Stimulated activated CD8-positive, alpha-beta memory T cell treated with anti-CD3 and anti-CD28 coated beads, Interleukin-12 subunit alpha, Interleukin-12 subunit beta, amount 100 ng/mL, for 24 hours (primary cell): ENCODE data around the gene PPP2R1B.

ENCODE experiments used
- DNase-seq: peaks from one replicate; pipeline ENCODE4 v3.0.0-alpha.2; 2020; ENCODE audit errors: extremely low read depth

The PPP2R1B gene

DNA sequence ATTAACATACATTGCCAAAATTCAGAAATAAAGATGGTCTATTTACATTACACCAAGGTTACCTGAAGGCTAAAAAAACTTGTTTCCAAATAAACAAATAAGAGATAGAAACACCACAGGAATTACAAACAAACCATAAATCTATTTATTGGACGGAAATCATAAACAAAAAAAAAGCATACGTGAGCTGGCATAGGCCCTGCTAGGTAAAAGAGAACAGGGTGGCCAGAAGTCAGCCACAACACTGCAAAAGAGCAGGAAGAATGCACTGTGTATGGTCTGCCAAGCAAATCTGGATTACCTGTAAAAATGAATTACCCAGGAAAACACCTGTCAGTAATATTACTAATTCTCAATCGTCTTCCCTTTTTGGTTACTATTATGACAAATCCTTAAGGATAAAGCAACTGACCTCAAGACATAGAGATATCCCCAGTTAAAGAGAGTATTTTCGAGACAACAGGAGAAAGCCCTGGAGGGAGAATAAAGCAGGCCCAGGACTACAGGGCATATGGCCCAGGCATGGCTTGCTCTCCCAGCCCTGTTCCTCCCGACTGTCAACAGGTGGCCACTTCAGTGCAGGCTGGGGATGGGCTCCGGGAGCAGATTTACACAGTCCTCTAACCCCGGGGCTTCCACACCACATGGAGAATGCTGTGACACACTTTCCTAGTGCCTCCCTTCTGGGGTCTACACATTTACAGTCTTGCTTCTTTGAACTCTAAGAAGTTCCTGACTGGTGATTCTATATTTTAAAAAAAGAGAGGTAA is 18.0 kb downstream of the PPP2R1B start:
- DNase-seq = no peak

DNA sequence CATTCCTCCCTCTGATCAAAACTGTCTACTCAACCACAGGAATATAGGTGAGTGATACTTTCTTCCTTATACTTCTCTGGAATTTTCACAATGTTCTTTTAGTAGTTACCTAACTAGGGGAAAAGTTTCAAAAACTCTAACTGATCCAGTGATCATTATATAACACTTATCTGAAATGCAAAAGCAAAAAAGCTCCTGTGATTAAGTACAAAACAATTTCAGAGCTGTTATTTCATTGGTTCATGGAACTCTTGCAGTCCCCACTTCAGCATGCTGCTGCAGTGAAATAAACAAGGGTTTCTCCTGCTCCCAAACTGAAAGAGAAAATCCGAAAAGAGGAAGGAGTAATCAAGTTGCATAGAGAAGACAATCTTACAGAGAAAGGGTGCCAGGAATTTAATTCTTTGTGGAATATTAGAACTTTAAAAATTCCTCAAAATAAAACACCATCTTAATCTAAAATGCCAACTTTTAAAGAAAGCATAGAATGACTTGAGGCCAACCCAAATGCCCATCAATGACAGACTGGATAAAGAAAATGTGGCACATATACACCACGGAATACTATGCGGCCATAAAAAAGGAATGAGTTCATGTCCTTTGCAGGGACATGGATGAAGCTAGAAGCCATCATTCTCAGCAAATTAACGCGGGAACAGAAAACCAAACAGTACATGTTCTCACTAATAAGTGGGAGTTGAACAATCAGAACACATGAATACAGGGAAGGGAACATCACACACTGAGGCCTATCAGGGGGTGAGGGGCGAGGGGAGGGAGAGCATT is 20.3 kb downstream of the PPP2R1B start:
- no peak for DNase-seq

GRCh38 chr11:111743700-111744099 is 22.5 kb downstream of the PPP2R1B start:
- DNase-seq = no peak

DNA sequence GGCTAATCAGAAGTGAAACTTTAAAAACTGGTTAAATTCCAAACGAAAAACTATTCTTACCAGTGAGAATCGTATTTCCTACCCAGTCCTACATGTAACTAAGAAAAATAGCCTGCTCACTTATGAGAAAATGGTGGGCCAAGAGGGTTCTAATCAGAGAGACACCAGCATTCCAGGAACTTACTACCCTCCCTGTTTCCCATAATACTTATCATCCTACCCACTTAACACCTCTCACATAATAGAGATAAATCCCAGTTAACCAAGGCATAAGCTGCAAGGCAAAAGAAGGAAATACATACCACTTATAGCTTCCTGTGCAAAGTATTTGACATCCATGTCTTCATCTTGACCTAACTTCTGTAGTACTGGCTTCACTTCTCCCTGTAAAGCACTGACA is 24.4 kb downstream of the PPP2R1B start:
- DNase-seq = no peak

DNA sequence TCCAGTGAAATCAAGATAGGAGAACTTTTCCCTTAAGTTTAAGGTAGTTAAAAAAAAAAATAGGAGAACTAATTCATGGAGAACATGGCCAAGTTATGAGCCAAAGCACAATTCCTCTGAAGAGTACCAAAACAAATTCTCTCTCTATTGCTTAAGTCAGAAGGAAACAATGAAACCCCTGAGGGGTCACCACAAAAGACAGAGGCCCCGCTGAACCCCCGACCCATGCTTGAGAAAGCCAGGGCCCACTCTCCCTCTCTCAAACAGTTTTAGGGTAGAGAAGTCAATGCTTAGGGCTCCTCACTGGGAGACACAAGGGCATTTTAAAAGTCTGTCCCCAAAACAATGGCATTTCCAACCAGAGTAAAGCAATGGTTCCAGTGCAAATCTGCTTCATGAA is 26.9 kb downstream of the PPP2R1B start:
- DNase-seq = no peak

DNA sequence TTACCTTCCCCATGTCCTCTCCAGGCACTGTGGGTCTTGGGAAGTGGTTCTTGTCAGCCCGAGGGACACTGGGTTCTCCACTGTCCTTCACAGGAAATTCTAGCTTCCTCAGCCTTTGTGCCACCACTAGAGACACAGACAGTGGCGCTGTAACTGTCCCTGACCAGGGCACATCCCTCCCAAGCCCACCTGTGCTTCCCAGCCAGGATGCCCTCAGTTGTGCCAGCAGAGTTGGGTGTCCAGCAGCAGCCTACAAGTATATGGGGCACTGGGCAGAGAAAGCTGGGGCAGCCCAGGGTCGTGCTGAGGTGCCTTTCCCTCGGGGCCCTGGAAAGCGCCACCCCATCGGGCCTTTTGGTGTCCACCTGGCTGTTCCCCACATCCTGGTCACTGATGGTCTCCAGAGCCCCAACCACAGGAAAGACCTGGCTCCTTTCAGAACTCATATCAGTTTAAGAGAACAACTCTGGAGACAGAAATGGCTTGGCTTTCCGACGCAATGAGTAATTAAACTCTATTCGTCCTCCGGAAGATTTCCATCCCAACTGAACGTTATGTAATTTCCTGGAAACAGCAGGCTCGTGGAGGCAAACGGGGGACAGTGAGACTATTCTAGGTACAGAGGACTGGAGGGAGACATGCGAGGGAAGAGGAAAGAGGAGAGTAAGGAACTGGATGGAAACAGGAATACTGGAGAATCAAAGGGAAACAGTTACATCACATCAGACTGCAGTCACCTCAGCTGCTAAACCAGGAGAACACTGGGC is 28.6 kb downstream of the PPP2R1B start:
- no peak for DNase-seq

- DNase-seq = no peak
Observed at GRCh38 chr11:111736621-111737443, 29.4 kb downstream of the PPP2R1B start.

- no peak for DNase-seq
Observed at GRCh38 chr11:111736181-111736590, 30.0 kb downstream of the PPP2R1B start.

DNA sequence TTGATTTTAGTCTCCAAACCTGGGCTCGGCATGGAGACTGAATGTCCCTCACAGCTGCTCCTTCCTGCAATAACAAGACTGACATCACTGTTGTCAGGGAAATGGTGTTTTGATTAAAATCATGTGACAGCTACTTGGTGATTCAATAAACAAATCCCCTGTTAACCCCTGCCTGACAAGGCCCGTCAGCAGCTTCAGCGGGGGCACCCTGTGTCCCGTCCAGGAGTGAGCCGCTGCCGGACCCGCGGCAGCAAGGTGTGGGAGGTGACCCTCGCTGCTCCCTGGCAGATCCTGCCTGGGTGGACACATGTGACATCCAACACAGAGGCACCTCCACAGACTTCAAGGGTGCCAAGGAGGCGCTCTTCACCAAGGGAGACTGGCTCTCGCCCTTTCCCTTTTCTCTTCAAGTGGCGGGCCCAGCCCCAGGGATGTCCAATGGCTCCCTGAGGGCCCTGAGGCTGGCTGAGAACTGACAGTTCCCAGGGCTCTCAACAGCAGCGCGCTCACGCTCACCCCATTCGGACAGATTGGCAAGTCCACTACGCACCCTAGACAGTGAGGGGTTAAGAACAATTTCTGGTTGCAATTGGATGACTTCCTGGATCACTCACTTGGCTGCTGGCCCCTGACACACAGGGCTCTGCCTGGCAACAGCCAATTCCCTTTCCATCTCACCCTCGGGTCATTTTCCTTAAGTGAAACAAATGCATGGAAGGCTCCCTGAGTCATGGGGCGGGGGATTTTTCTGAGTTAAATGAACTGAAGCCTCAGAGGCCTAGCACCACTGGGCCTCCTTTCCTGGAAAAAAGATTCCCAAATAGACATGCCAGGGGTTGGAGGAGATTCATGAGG is 30.7 kb downstream of the PPP2R1B start:
- DNase-seq = no peak

DNA sequence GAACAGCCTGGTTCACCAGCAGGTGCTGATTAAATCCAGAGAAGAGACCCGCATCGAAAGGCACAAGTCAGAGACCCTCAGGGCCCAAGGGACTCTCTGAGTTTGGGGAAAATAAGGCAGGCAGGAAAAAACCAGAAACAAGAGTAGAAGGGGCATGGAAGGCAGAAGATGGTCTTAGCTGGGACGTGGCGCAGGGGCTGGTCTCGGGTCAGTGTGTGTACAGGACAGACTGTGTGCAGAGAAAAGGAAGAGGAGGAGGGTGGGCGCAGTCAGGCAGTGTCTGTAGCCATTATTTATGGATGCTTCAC is 31.3 kb downstream of the PPP2R1B start:
- DNase-seq = no peak

DNA sequence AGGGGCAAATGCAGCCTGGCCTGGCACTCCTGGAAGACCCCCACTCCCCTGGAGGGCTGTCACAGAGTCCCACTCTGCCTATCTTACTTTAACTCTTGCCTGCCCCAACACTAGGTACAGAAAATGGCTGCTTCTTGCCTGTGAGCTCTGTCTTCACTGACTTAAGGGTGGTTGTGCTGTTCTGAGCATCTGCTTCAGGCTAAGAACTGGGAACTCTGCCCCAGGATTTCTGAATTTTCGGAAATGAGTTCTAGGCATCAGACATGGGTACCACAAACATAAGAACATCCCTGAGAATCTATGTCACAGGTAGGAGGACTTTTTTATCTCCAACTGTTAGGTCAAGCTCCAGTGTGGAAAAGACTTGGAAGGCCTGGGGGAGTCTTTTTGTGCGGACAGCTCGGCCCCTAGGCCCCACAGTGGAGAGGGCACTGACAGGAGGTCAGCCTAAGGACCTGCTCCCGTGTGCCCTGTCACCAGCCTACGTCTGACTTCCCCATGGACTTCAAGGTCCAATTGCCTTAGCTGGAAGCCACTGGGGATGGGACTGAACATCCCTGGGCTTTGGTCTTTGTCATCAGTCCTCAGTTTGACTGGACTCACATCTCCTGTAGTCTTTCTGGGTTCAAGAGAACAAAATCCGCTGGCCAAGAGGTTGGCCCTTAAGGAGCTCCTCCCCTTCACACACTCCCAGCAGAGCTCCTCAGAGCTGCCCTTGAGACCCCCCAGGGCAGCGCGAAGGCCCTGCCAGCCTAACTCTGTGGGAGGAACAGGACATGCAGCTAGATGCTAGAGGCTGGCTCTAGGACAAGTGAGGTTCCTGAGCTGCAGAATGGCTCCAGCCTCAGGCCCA is 31.9 kb downstream of the PPP2R1B start:
- no peak for DNase-seq

DNA sequence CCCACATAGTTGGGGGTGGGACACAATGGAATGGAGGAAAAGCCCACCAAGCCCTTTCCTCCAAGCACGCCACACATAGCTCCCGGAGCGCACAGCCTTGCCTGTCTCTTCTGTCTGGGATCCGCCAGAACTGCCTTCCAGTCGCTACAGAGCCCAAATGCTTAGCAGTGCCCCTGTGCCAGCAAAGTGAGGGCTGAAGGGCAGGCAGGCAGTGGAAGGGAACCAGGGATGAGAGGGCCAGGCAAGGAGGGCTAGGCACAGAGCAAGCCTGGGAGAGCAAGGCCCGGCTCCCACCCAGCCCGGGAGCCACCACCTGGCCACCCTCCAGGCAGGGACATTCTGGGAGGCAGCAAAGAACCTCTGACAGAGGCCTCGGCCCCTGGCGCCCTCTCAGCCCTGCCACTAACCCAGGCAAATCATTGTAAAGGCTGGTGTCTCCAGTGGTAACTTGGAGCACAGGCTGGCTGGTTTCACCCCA is 32.5 kb downstream of the PPP2R1B start:
- no peak for DNase-seq

DNA sequence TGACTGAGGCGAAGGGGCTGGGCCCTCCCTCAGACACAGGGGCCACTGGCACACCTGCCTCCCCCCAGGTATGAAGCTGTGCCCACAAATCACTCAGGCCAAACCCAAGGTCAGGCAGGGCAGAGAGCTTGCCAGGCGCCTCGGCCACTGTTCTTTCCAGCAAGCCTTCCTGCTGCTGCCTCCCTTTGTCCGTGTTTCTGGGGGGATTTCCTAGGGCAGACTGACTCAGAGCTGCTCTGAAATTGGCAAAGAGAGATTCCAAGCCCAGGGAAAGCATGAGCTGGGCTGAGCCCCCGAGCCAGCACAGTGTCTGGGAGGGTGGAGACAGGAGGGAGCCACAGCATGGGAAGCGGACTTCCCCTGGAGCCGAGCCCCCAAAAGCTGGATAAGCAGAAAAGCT is 33.2 kb downstream of the PPP2R1B start:
- no peak for DNase-seq

DNA sequence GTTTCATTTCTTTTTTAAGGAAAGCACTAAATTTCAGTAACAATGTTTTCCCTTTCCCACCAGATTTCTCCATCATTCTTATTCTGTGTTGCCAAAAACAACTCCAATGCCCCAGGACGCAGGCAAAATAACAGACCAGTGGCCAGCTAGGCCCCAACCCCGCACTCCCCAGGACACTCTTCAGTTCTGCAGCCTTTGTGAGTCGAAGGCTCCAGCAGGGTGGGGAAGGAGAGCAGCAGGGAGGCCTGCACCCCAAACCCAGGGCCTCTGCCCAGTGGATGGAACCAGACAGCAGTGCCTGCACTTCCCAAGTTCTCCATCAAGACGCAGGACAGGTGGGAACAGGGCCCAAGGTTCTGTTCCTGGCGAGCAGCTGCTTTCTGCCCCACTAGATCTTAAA is 34.4 kb downstream of the PPP2R1B start:
- no peak for DNase-seq

DNA sequence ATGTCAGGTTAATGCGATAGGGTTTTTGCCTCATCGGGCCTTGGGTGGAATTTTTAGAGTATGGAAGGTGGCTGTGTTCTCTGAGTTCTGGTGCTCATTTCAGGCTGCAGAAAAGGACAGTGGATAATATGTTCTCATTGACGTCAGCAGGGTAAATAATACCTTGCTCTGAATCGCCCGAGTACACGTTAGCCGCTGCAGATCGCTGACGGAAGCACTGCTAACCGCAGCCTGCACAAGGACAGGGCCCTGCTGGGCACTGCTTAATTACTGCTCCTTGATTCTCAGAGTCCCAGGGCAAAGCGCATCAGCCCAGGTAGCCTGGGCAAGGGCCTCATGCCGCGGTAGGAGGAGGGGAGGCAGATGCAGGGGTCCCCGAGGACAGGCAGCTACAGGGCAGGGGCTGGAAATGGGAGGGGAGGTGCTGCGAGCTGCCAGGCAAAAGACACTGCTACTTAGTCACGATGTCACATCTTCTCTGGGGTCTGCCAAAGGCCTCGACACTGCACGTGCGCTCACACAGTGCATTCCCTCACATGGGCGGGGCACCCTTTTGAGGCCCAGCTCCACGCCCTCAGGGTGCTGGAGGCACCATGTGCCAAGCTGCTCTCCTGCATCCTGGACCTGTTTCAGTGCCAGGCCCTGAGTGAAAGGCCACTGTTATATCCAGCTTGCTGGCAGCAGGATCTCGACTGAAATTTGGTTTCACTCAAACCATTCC is 35.2 kb downstream of the PPP2R1B start:
- no peak for DNase-seq

DNA sequence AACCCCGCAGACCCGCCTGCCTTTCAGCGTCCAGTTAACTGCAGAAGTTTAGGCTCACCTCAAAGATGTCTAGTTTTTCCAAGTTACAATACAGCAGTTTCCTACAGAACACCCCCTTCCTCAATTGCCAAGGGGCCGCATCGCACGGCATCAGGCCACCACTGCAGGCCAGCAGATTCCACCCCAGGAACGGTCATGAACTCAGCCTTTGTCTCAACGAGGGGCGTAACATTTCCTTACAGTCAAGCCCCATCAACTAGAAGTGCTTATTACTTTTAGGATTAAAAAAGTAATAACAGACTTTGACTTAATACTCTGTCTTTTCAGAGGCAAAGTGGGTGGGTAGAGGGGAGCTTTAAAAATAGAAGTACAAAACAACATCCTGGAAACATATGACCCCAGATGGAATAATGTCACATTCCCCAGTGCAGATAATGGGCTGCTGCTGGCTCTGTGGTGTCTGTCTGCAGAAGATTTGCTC is 36.3 kb downstream of the PPP2R1B start:
- DNase-seq = no peak

DNA sequence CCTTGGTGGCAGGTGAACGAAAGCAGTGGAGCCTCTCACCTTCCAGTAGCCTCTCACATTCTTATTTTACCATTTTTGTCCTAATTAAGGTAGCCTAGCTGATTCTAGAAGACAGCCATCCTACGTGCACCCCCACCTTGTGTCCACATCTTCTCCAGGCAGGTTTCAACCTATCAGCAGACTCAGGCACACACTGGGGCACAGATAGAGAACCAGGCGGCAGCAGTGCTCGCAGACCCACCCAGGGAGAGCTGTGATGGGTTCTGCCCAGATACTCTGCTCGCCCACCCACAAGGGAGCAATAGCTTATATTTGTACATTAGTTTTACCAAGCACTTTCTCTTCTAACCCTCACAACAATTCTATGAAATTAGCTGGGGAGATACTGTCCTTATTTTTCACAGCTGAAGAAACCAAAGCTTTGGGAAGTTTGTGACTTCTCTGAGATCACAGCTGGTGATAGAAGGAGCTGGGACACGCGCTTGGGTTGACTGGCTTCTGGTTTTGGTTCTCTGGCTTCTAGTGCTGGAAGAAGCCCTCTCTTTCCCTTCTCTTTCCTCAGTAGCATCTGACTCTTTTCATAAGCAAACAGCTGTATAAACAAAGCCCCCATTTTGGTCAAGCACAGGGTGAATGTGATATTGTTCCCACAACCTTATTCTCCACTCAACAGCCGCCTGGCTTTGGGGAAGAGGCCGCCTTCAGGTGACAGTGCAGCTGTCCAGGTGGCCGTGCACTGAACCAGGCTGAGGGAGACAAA is 36.9 kb downstream of the PPP2R1B start:
- DNase-seq = no peak

DNA sequence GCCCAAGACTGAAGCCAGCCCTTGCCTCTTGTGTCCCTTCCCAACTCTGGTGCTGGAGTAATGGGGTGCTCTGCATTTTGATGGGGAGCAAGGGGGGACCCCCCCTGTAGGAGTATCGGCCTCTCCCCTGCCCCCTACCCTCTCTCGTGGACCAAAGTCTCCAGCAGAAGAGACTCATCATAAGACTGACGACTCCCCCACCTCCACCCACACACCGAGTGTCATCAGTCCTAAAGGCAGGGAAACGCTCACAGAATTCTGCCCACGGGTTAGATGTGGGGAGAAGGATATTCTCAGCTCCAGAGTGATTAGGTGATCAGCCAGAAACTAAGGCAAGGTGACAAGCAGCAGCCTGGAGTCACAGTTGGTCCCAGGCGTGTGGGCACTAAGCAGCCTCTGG is 38.8 kb downstream of the PPP2R1B start:
- no peak for DNase-seq
